Measurements from ENCODE around the gene UCN.
"Not testable (repeated sequence)": the region's sequence is repeated elsewhere in the genome, so short reads cannot be mapped to it uniquely, and the experiment has no call there.

UCN gene

GRCh38 chr2:27275211-27276150 lies 32.8 kb downstream of the UCN start, which contains the start of gene DNAJC5G:
Gene DNAJC5G, plus strand, starts transcription at chr2:27275433. Its CDS starts 1,296 bp downstream, at chr2:27276729.
- Mint-ChIP-seq H3K36me3 (ENCODE audit: low read depth) (no peaks in the 10 kb centered on the region), H3K27ac (no peak within 1 kb of the TSS), H3K4me1 (peaks cover 31% of the 10 kb centered on the region), H3K9me3 (no peaks in the 10 kb centered on the region), H3K4me3 (no peak within 1 kb of the TSS), H3K27me3 (ENCODE audit: low read depth, poor library complexity) (peaks cover 54% of the 10 kb centered on the region)
- no peak for TF ChIP-seq CTCF (IDR thresholded peaks at IDR 0.05)
- DNase-seq, result no peak

GRCh38 chr2:27272537-27273522 lies 35.4 kb downstream of the UCN start:
- not testable (repeated sequence) for H3K9me3 Mint-ChIP-seq; H3K27ac Mint-ChIP-seq; H3K4me3 Mint-ChIP-seq; H3K36me3 Mint-ChIP-seq (ENCODE audit: low read depth); DNase-seq
- H3K27me3 Mint-ChIP-seq (ENCODE audit: low read depth, poor library complexity), result peaks cover 43% of the 10 kb centered on the region
- peaks cover 28% of the 10 kb centered on the region for H3K4me1 Mint-ChIP-seq

- H3K36me3 Mint-ChIP-seq (ENCODE audit: low read depth), result no peaks in the 10 kb centered on the region
- H3K4me3 Mint-ChIP-seq, result no peak overlapping the region
- TF ChIP-seq CTCF (IDR thresholded peaks at IDR 0.05), result no peak
- peaks cover 33% of the 10 kb centered on the region for H3K27me3 Mint-ChIP-seq (ENCODE audit: low read depth, poor library complexity)
- H3K9me3 Mint-ChIP-seq, result no peaks in the 10 kb centered on the region
- no peak overlapping the region for H3K27ac Mint-ChIP-seq
- peaks cover 23% of the 10 kb centered on the region for H3K4me1 Mint-ChIP-seq
- no peak for DNase-seq
These were observed 36.5 kb downstream of the UCN start for GRCh38 chr2:27271631-27272340.

- Mint-ChIP-seq H3K27ac (no peak overlapping the region), H3K4me1 (peaks cover 23% of the 10 kb centered on the region), H3K27me3 (ENCODE audit: low read depth, poor library complexity) (peaks cover 23% of the 10 kb centered on the region), H3K4me3 (no peak overlapping the region), H3K36me3 (ENCODE audit: low read depth) (no peaks in the 10 kb centered on the region), H3K9me3 (no peaks in the 10 kb centered on the region)
- TF ChIP-seq CTCF (IDR thresholded peaks at IDR 0.05), result no peak
- no peak for DNase-seq
These were observed 37.6 kb downstream of the UCN start for GRCh38 chr2:27270670-27271069.

- Mint-ChIP-seq H3K36me3 (ENCODE audit: low read depth) (no peaks in the 10 kb centered on the region), H3K9me3 (no peaks in the 10 kb centered on the region), H3K4me1 (peaks cover 28% of the 10 kb centered on the region), H3K27me3 (ENCODE audit: low read depth, poor library complexity) (peaks cover 22% of the 10 kb centered on the region), H3K27ac (no peak overlapping the region), H3K4me3 (no peak overlapping the region)
- TF ChIP-seq CTCF (IDR thresholded peaks at IDR 0.05), result no peak
- no peak for DNase-seq
These were observed 38.1 kb downstream of the UCN start for GRCh38 chr2:27270131-27270530.

- H3K27ac Mint-ChIP-seq; DNase-seq; H3K4me3 Mint-ChIP-seq; H3K9me3 Mint-ChIP-seq; H3K36me3 Mint-ChIP-seq (ENCODE audit: low read depth): not testable (repeated sequence)
- Mint-ChIP-seq H3K27me3 (ENCODE audit: low read depth, poor library complexity) (peaks cover 11% of the 10 kb centered on the region), H3K4me1 (peaks cover 34% of the 10 kb centered on the region)
These were observed 39.9 kb downstream of the UCN start for GRCh38 chr2:27268296-27268695.

Data from nephron progenitor cell (in vitro differentiated cells).